T follicular helper cell (primary cell): ENCODE results near the gene MAPK14.

Source experiments
- DNase-seq: peaks from one replicate; pipeline ENCODE4 v3.0.0-alpha.2; 2020; ENCODE audit warnings: low read depth

MAPK14 gene

GRCh38 chr6:36136034-36136433 lies 108.4 kb downstream of the MAPK14 start:
- DNase-seq = no peak

GRCh38 chr6:36136551-36136950 lies 108.9 kb downstream of the MAPK14 start:
- no peak for DNase-seq

GRCh38 chr6:36138667-36139066 lies 111.1 kb downstream of the MAPK14 start:
- DNase-seq = no peak

GRCh38 chr6:36139431-36139830 lies 111.8 kb downstream of the MAPK14 start:
- DNase-seq = no peak

- no peak for DNase-seq
Observed at GRCh38 chr6:36139991-36140710, 112.5 kb downstream of the MAPK14 start.

GRCh38 chr6:36141091-36141490 lies 113.5 kb downstream of the MAPK14 start:
- DNase-seq = no peak

GRCh38 chr6:36141961-36142360 lies 114.4 kb downstream of the MAPK14 start:
- no peak for DNase-seq

- no peak for DNase-seq
Observed at GRCh38 chr6:36142971-36143838, 115.6 kb downstream of the MAPK14 start.

- no peak for DNase-seq
Observed at GRCh38 chr6:36145495-36145894, 117.9 kb downstream of the MAPK14 start.

GRCh38 chr6:36147294-36147693 lies 119.7 kb downstream of the MAPK14 start:
- DNase-seq = no peak

GRCh38 chr6:36149476-36149875 lies 121.9 kb downstream of the MAPK14 start:
- DNase-seq = no peak

- no peak for DNase-seq
Observed at GRCh38 chr6:36150283-36150682, 122.7 kb downstream of the MAPK14 start.

GRCh38 chr6:36154286-36154685 lies 126.7 kb downstream of the MAPK14 start:
- no peak for DNase-seq

GRCh38 chr6:36155662-36156061 lies 128.1 kb downstream of the MAPK14 start:
- no peak for DNase-seq

- DNase-seq = no peak
Observed at GRCh38 chr6:36160147-36160760, 132.6 kb downstream of the MAPK14 start.
